Measurements from ENCODE around the gene GPR35. TPM values are rescaled to one million over a fixed set of nuclear protein-coding genes. Genes with fewer than 3 reads are reported as not detected.

Gene GPR35
- total RNA-seq, 3 donors from 2014 or later, result 47.1 to 132 (median 76.8) TPM

- TF ChIP-seq CTCF (IDR thresholded peaks at IDR 0.05), result no peak
- intact Hi-C loops (cut with DNase I, micrococcal nuclease), result no loop called here
- DNase-seq (peak in 2 of 3 donors; percentile 45 to 54), ATAC-seq (no peak)
- Histone ChIP-seq H3K4me1 (ENCODE audit: low read depth) (peaks cover 17% of the 10 kb centered on the region), H3K9me3 (no peaks in the 10 kb centered on the region), H3K4me3 (no peak overlapping the region), H3K36me3 (ENCODE audit: low read depth) (no peaks in the 10 kb centered on the region)
Observed at GRCh38 chr2:240603846-240604245, 21.4 kb upstream of the GPR35 start.

- intact Hi-C loops (cut with DNase I, micrococcal nuclease), result no loop called here
- H3K4me3 ChIP-seq, result no peak overlapping the region
- peak; percentile 72 for TF ChIP-seq CTCF (IDR thresholded peaks at IDR 0.05)
- peak; percentile 72 for ATAC-seq
- H3K36me3 ChIP-seq (ENCODE audit: low read depth), result no peaks in the 10 kb centered on the region
- peaks cover 17% of the 10 kb centered on the region for H3K4me1 ChIP-seq (ENCODE audit: low read depth)
- no peaks in the 10 kb centered on the region for H3K9me3 ChIP-seq
- DNase-seq, result peak; percentile 81 to 86 (median 82)
Observed at GRCh38 chr2:240604291-240604938, 20.9 kb upstream of the GPR35 start.

GRCh38 chr2:240604939-240605716, 20.2 kb upstream of the GPR35 start:
- Histone ChIP-seq H3K9me3 (no peaks in the 10 kb centered on the region), H3K36me3 (ENCODE audit: low read depth) (no peaks in the 10 kb centered on the region), H3K4me1 (ENCODE audit: low read depth) (peaks cover 17% of the 10 kb centered on the region), H3K4me3 (peak overlapping the region; percentile 22)
- ATAC-seq (peak; percentile 91), DNase-seq (peak; percentile 85 to 90 (median 88))
- intact Hi-C loops (cut with DNase I, micrococcal nuclease), result no loop called here
- no peak for TF ChIP-seq CTCF (IDR thresholded peaks at IDR 0.05)

- TF ChIP-seq CTCF (IDR thresholded peaks at IDR 0.05), result no peak
- Histone ChIP-seq H3K4me1 (ENCODE audit: low read depth) (peaks cover 17% of the 10 kb centered on the region), H3K4me3 (peak overlapping the region; percentile 22), H3K9me3 (no peaks in the 10 kb centered on the region), H3K36me3 (ENCODE audit: low read depth) (no peaks in the 10 kb centered on the region)
- ATAC-seq (peak; percentile 4), DNase-seq (peak in 2 of 3 donors; percentile 37 to 46)
- intact Hi-C loops (cut with DNase I, micrococcal nuclease), result no loop called here
Observed at GRCh38 chr2:240605867-240606743, 19.2 kb upstream of the GPR35 start.

- intact Hi-C loops (cut with DNase I, micrococcal nuclease), result no loop called here
- Histone ChIP-seq H3K4me3 (no peak overlapping the region), H3K9me3 (no peaks in the 10 kb centered on the region), H3K4me1 (ENCODE audit: low read depth) (no peaks in the 10 kb centered on the region), H3K36me3 (ENCODE audit: low read depth) (no peaks in the 10 kb centered on the region)
- no peak for TF ChIP-seq CTCF (IDR thresholded peaks at IDR 0.05)
- peak; percentile 42 for ATAC-seq
- peak in 2 of 3 donors; percentile 16 to 18 for DNase-seq
Observed at GRCh38 chr2:240611601-240612210, 13.6 kb upstream of the GPR35 start.

Data from mucosa of descending colon (tissue), 3 donors.